Measurements from ENCODE around the gene PFAS. TPM values are rescaled to one million over a fixed set of nuclear protein-coding genes. Genes with fewer than 3 reads are reported as not detected.
A peak's percentile ranks its signal among the peaks of the same experiment; 100 is the strongest.
"Not testable (repeated sequence)": the region's sequence is repeated elsewhere in the genome, so short reads cannot be mapped to it uniquely, and the experiment has no call there.

PFAS gene
- total and polyA plus RNA-seq, 3 donors from 2014 or later: 17.6 to 40.5 (median 33.3) TPM

- TF ChIP-seq, protein P1, sequence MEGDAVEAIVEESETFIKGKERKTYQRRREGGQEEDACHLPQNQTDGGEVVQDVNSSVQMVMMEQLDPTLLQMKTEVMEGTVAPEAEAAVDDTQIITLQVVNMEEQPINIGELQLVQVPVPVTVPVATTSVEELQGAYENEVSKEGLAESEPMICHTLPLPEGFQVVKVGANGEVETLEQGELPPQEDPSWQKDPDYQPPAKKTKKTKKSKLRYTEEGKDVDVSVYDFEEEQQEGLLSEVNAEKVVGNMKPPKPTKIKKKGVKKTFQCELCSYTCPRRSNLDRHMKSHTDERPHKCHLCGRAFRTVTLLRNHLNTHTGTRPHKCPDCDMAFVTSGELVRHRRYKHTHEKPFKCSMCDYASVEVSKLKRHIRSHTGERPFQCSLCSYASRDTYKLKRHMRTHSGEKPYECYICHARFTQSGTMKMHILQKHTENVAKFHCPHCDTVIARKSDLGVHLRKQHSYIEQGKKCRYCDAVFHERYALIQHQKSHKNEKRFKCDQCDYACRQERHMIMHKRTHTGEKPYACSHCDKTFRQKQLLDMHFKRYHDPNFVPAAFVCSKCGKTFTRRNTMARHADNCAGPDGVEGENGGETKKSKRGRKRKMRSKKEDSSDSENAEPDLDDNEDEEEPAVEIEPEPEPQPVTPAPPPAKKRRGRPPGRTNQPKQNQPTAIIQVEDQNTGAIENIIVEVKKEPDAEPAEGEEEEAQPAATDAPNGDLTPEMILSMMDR (IDR thresholded peaks at IDR 0.05): no peak
- TF ChIP-seq POLR2A (IDR thresholded peaks at IDR 0.05): no peak
- Histone ChIP-seq H3K36me3 (ENCODE audit: low read depth, missing control alignments) (no peaks in the 10 kb centered on the region), H3K9me3 (no peaks in the 10 kb centered on the region), H3K27me3 (no peaks in the 10 kb centered on the region), H3K4me3 (no peak overlapping the region), H3K27ac (no peak overlapping the region), H3K4me1 (no peaks in the 10 kb centered on the region)
- intact Hi-C loops (cut with DNase I; ENCODE audit: low total_unique reads): no loop called here
- 95% methylated on average over 4 of the region's 4 CpGs for WGBS, 2 donors
- DNase-seq: no peak
These were observed 11.2 kb upstream of the PFAS start for GRCh38 chr17:8237886-8238285.

DNA sequence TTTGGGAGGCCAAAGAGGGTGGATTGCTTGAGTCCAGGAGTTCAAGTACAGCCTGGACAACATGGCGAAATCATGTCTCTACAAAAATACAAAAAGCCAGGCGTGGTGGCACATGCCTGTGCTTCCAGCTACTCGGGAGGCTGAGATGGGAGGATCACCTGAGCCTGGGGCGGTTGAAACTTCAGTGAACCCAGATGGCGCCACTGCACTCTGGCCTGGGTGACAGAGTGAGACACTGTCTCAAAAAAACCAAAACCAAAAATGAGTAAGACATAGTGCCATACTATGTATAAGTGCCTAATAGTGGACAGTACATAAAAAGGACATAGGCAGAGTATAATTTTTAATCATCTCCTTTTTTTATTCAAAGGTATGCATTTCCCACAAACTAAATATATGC lies 5.3 kb upstream of the PFAS start:
- DNase-seq: no peak
- intact Hi-C loops (cut with DNase I; ENCODE audit: low total_unique reads): no loop called here

GRCh38 chr17:8244768-8245167 lies 4.3 kb upstream of the PFAS start:
- no peaks in the 10 kb centered on the region for H3K9me3 ChIP-seq
- H3K4me1 ChIP-seq: peaks cover 6% of the 10 kb centered on the region
- H3K27me3 ChIP-seq: no peaks in the 10 kb centered on the region
- no peak overlapping the region for H3K27ac ChIP-seq
- TF ChIP-seq, protein P1 (IDR thresholded peaks at IDR 0.05): no peak
- no peak for TF ChIP-seq POLR2A (IDR thresholded peaks at IDR 0.05)
- H3K4me3 ChIP-seq: no peak overlapping the region
- H3K36me3 ChIP-seq (ENCODE audit: low read depth, missing control alignments): no peaks in the 10 kb centered on the region
- intact Hi-C loops (cut with DNase I; ENCODE audit: low total_unique reads): no loop called here
- 92 to 97% methylated on average over 8 of the region's 8 CpGs for WGBS, 2 donors
- no peak for DNase-seq

More for the DNA sequence above, 5.3 kb upstream of the PFAS start:
- H3K4me3 ChIP-seq: no peak overlapping the region
- H3K27ac ChIP-seq: no peak overlapping the region
- WGBS, 2 donors: 97 to 99% methylated on average over 5 of the region's 5 CpGs
- no peaks in the 10 kb centered on the region for H3K9me3 ChIP-seq
- no peaks in the 10 kb centered on the region for H3K36me3 ChIP-seq (ENCODE audit: low read depth, missing control alignments)
- H3K27me3 ChIP-seq: no peaks in the 10 kb centered on the region
- no peak for TF ChIP-seq POLR2A (IDR thresholded peaks at IDR 0.05)
- TF ChIP-seq, protein P1 (IDR thresholded peaks at IDR 0.05): no peak
- H3K4me1 ChIP-seq: peaks cover 3% of the 10 kb centered on the region

DNA sequence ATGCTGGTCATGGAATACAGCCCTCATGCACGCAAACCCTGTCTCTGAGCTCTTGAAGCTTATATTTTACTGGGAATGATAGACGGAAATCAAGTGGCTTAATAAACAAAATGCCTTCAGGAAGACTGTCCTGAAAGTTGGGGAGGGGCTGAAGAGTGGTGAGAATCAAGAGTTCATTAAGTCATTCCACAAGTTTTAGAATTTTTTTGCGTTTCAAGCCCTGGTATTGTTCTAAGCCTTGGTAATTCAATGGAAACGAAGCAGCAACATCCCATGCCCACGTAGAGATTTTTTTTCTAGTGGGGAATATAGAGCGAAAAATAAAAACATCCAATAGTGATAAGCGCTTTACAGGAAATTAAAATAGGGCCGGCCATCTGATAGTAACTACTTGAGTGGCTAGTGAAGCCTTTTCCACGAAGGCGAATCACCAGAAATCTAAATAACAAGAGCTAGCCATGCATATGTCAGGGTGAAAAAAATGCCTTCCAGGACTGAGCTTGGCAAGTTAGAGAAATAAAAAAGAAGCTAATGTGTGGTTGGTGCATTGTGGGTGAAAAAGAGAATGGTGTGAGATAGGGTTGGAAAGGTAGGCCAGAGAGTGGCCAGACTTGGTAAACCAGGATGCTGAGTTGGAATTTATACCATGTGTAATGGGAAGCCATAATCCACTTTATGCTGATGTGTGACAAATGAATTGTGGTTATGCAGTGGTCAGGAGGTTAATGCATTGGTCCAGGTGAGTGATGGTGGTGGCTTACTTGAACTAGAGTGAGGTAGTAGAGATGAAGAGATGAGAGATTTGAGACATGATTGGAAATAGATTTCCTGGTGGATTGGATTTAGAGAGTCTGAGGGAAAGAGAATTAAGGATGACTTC lies 772 bp downstream of the PFAS start:
- Histone ChIP-seq H3K27me3 (no peaks in the 10 kb centered on the region), H3K36me3 (ENCODE audit: low read depth, missing control alignments) (no peaks in the 10 kb centered on the region), H3K4me3 (peak overlapping the region; percentile 78 to 95), H3K27ac (peak overlapping the region in 1 of 2 donors; percentile 98), H3K4me1 (peaks cover 11% of the 10 kb centered on the region), H3K9me3 (no peaks in the 10 kb centered on the region)
- WGBS, 2 donors: 4 to 9% methylated on average over 10 of the region's 10 CpGs
- no peak for DNase-seq
- intact Hi-C loops (cut with DNase I; ENCODE audit: low total_unique reads): no loop called here
- TF ChIP-seq POLR2A (IDR thresholded peaks at IDR 0.05): no peak
- TF ChIP-seq, protein P1 (IDR thresholded peaks at IDR 0.05): no peak

GRCh38 chr17:8251411-8251810 lies 2.3 kb downstream of the PFAS start:
- H3K9me3 ChIP-seq; H3K27ac ChIP-seq; intact Hi-C loops (cut with DNase I; ENCODE audit: low total_unique reads); H3K27me3 ChIP-seq; H3K36me3 ChIP-seq (ENCODE audit: low read depth, missing control alignments); DNase-seq; H3K4me3 ChIP-seq: not testable (repeated sequence)
- H3K4me1 ChIP-seq: peaks cover 11% of the 10 kb centered on the region
- 90 to 96% methylated on average over 2 of the region's 2 CpGs for WGBS, 2 donors
